Mesothelial cell of epicardium (in vitro differentiated cells): Measurements from ENCODE around the gene CEP97. TPM values are rescaled to one million over a fixed set of nuclear protein-coding genes. Genes with fewer than 3 reads are reported as not detected.

Experiments used
- DNase-seq, 2 experiments: peaks; one replicate each; pipeline ENCODE4 v3.0.0; 2021; ENCODE audit warnings: low spot score in 2 of 2; ENCODE audit not compliant: unreplicated experiment in 2 of 2
- H3K27ac Mint-ChIP-seq: 2 replicates; pipeline ENCODE4 v1.8.0; 2021; ENCODE audit warnings: mixed read lengths
- H3K27me3 Mint-ChIP-seq: 2 replicates; pipeline ENCODE4 v1.8.0; 2021; ENCODE audit warnings: low read depth, mixed read lengths
- H3K36me3 Mint-ChIP-seq: 2 replicates; pipeline ENCODE4 v1.8.0; 2021; ENCODE audit warnings: mixed read lengths
- H3K4me1 Mint-ChIP-seq: 2 replicates; pipeline ENCODE4 v1.8.0; 2021; ENCODE audit warnings: mixed read lengths
- H3K4me3 Mint-ChIP-seq: 2 replicates; pipeline ENCODE4 v1.8.0; 2021; ENCODE audit warnings: mild to moderate bottlenecking, moderate library complexity, mixed read lengths
- H3K9me3 Mint-ChIP-seq: 2 replicates; pipeline ENCODE4 v1.8.0; 2021; ENCODE audit warnings: mixed read lengths
- total RNA-seq: library from RNA; stranded (reverse); gene quantifications from 3 replicates; pipeline ENCODE4 v1.2.1, GENCODE V29; 2021
- TF ChIP-seq, protein P1 (sequence below): fragments of 200-600 bp; sonication (generic); IDR thresholded peaks from one replicate; pipeline ENCODE4 v1.5.0; 2021; ENCODE audit warnings: antibody characterized with exemption; ENCODE audit not compliant: unreplicated experiment

Gene CEP97
- total RNA-seq, 1 donor from 2014 or later, result 18.7 TPM

GRCh38 chr3:101813817-101814440, 89.5 kb downstream of the CEP97 start:
- peaks cover 52% of the 10 kb centered on the region for H3K4me1 Mint-ChIP-seq
- no peak for DNase-seq
- H3K9me3 Mint-ChIP-seq, result no peaks in the 10 kb centered on the region
- peak overlapping the region; percentile 66 for H3K27ac Mint-ChIP-seq
- TF ChIP-seq, protein P1, sequence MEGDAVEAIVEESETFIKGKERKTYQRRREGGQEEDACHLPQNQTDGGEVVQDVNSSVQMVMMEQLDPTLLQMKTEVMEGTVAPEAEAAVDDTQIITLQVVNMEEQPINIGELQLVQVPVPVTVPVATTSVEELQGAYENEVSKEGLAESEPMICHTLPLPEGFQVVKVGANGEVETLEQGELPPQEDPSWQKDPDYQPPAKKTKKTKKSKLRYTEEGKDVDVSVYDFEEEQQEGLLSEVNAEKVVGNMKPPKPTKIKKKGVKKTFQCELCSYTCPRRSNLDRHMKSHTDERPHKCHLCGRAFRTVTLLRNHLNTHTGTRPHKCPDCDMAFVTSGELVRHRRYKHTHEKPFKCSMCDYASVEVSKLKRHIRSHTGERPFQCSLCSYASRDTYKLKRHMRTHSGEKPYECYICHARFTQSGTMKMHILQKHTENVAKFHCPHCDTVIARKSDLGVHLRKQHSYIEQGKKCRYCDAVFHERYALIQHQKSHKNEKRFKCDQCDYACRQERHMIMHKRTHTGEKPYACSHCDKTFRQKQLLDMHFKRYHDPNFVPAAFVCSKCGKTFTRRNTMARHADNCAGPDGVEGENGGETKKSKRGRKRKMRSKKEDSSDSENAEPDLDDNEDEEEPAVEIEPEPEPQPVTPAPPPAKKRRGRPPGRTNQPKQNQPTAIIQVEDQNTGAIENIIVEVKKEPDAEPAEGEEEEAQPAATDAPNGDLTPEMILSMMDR, result peak; percentile 84
- H3K27me3 Mint-ChIP-seq, result no peaks in the 10 kb centered on the region
- H3K36me3 Mint-ChIP-seq, result no peaks in the 10 kb centered on the region
- no peak overlapping the region for H3K4me3 Mint-ChIP-seq

DNA sequence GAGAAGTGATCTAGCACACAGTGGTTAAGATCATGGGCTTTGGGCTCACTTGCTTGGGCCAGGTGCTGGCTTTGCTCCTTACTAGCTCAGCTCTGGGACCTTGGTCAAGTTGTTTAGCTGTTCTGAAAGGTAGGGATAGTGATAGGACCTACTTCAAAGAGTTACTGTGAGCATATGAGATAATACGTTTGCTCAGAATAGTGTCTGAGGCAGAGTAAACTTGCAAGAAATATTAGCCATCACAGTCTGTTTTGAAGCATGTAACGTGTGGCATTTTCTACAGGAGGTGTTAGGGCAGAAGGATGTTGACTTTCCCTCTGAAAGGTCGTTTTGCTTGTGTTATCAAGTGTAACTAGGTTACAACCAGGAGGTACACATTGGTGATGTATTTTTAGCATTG, 90.4 kb downstream of the CEP97 start:
- peak overlapping the region; percentile 75 for H3K27ac Mint-ChIP-seq
- H3K4me1 Mint-ChIP-seq, result peaks cover 43% of the 10 kb centered on the region
- no peaks in the 10 kb centered on the region for H3K27me3 Mint-ChIP-seq
- no peaks in the 10 kb centered on the region for H3K9me3 Mint-ChIP-seq
- TF ChIP-seq, protein P1, result no peak
- H3K36me3 Mint-ChIP-seq, result no peaks in the 10 kb centered on the region
- DNase-seq, result no peak
- H3K4me3 Mint-ChIP-seq, result no peak overlapping the region

- H3K4me3 Mint-ChIP-seq, result no peak overlapping the region
- H3K4me1 Mint-ChIP-seq, result peaks cover 36% of the 10 kb centered on the region
- peak overlapping the region; percentile 66 for H3K27ac Mint-ChIP-seq
- peaks cover 4% of the 10 kb centered on the region for H3K9me3 Mint-ChIP-seq
- TF ChIP-seq, protein P1, result no peak
- DNase-seq, result no peak
- H3K36me3 Mint-ChIP-seq, result peaks cover 6% of the 10 kb centered on the region
- H3K27me3 Mint-ChIP-seq, result no peaks in the 10 kb centered on the region
These were observed 92.1 kb downstream of the CEP97 start for GRCh38 chr3:101816215-101817149.

- H3K36me3 Mint-ChIP-seq, result peaks cover 11% of the 10 kb centered on the region
- TF ChIP-seq, protein P1, result no peak
- H3K4me1 Mint-ChIP-seq, result peaks cover 39% of the 10 kb centered on the region
- no peak overlapping the region for H3K27ac Mint-ChIP-seq
- H3K9me3 Mint-ChIP-seq, result peaks cover 4% of the 10 kb centered on the region
- no peak for DNase-seq
- no peaks in the 10 kb centered on the region for H3K27me3 Mint-ChIP-seq
- H3K4me3 Mint-ChIP-seq, result no peak overlapping the region
These were observed 93.6 kb downstream of the CEP97 start for GRCh38 chr3:101817992-101818391.

DNA sequence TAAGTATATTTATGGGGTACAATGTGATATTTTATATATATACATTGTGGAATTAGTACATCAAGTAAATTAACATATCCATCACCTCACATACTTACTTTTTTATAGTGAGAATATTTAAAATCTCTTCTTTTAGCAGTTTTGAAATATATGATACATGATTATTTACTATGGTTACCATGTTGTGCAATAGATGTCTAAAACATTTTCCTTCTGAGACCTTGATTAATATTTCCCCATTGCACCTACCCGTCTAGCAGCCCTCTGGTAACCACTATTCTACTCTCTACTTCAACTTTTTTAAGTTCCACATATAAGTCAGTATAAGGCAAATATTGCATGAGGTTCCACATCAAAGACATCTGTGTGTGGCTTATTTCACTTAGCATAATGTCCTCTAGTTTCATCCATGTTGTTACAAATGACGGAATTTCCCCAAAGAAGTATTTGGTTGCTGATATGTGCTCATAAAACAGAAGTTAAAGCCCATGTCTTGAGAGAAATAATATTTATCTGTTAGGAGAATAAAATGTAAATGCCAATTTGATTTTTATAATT, 95.3 kb downstream of the CEP97 start:
- Mint-ChIP-seq H3K9me3 (peaks cover 4% of the 10 kb centered on the region), H3K4me1 (peaks cover 22% of the 10 kb centered on the region), H3K27me3 (no peaks in the 10 kb centered on the region), H3K4me3 (no peak overlapping the region), H3K27ac (no peak overlapping the region), H3K36me3 (peaks cover 11% of the 10 kb centered on the region)
- no peak for DNase-seq
- TF ChIP-seq, protein P1, result no peak

Other genes starting within 250 kb of the CEP97 start
- gene SENP7, start 211.4 kb upstream of the CEP97 start, total RNA-seq, result 56.2 to 59.1 TPM (median 56.3 TPM) in 3 replicates
- gene TRMT10C, start 162.7 kb upstream of the CEP97 start, total RNA-seq, result 26.1 to 29.2 TPM (median 26.3 TPM) in 3 replicates
- 131 to 142 TPM (median 138 TPM) in 3 replicates for gene PCNP, start 150.4 kb upstream of the CEP97 start, total RNA-seq
- 17.0 to 18.8 TPM (median 17.2 TPM) in 3 replicates for gene ZBTB11, start 47.5 kb upstream of the CEP97 start, total RNA-seq
- gene RPL24, start 37.9 kb upstream of the CEP97 start, total RNA-seq, result 1,307 to 1,400 TPM (median 1,389 TPM) in 3 replicates
- gene NXPE3, start 54.6 kb downstream of the CEP97 start, total RNA-seq, result 11.6 to 12.7 TPM (median 12.7 TPM) in 3 replicates
- 134 to 142 TPM (median 136 TPM) in 3 replicates for gene NFKBIZ, start 124.9 kb downstream of the CEP97 start, total RNA-seq